HUES6 (cell line): Measurements from ENCODE around the gene SEMA6C.

Experiments
- H3K27ac ChIP-seq: 2 replicates; pipeline ENCODE4 v1.7.0; 2013; ENCODE audit warnings: low read depth, mild to moderate bottlenecking, low read length, inconsistent platforms
- H3K27me3 ChIP-seq: 2 replicates; pipeline ENCODE4 v1.6.1; 2013; ENCODE audit warnings: low read length; ENCODE audit not compliant: control insufficient read depth, insufficient read depth
- H3K36me3 ChIP-seq: 2 replicates; pipeline ENCODE4 v1.6.1; 2013; ENCODE audit warnings: low read length; ENCODE audit not compliant: control insufficient read depth, insufficient read depth
- H3K4me1 ChIP-seq: 2 replicates; pipeline ENCODE4 v1.6.1; 2013; ENCODE audit warnings: low read length; ENCODE audit not compliant: control insufficient read depth, insufficient read depth
- H3K4me3 ChIP-seq: 2 replicates; pipeline ENCODE4 v1.5.1; 2013; ENCODE audit warnings: low read depth, low read length
- H3K9ac ChIP-seq: one replicate; pipeline ENCODE4 v1.6.1; 2013; ENCODE audit warnings: mild to moderate bottlenecking, low read length
- H3K9me3 ChIP-seq: 2 replicates; pipeline ENCODE4 v1.6.1; 2013; ENCODE audit warnings: low read depth, low read length; ENCODE audit not compliant: control insufficient read depth, insufficient read depth

The SEMA6C gene

DNA sequence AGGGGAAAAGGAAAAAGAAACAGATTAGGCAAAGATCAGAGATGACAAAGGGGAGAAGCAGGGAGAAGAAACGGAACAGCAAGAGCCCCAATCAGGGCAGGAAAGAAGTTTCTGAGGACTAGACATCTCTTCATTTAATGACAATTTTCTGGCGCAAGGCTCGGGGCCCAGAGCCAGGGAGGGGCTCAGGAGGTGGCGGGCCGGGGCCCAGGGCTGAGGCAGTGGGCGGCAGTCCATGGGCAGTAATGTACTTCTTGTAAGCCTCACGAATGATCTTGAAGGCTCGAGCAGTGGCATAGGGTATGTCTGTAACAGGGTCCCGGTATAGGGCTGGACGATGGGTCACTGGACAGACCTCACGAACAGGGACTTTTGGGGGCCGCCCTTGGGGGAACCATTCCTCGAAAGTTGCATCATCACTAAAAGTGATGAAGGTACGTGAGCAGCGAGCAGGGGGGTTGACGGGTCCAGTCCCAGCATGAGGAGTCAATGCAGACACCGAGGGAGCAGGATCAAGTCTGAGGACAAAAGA, 30.1 kb upstream of the SEMA6C start:
- H3K9ac ChIP-seq = no peak overlapping the region
- peaks cover 77% of the 10 kb centered on the region for H3K36me3 ChIP-seq
- no peak overlapping the region for H3K27ac ChIP-seq
- no peaks in the 10 kb centered on the region for H3K9me3 ChIP-seq
- H3K4me1 ChIP-seq = no peaks in the 10 kb centered on the region
- no peaks in the 10 kb centered on the region for H3K27me3 ChIP-seq
- no peak overlapping the region for H3K4me3 ChIP-seq

DNA sequence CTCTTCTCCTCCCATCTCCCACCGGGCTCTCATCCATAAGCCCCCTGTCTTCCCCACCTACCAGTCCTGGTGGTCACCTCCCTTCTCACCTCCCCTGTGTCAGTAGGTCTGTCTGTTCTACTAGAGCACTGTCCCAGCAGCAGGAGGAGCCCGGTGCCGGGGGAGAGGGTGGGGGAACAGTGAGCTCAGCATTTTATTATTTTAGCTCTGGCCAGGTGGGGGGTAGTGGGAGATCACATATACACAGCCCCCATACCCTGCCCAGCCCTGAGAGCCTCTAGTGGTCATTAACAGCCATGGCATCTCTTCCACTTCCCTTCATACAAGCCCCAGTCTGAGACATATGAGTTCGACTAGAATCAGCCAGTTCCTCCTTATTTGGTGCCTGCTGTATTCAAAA, 29.4 kb upstream of the SEMA6C start, which contains the start of gene TMOD4:
TSS of gene TMOD4 (minus strand) at position 119 of the 400 bp plus-strand sequence. CDS start 1,106 bp downstream, outside the sequence.
- H3K9ac ChIP-seq = no peak within 1 kb of the TSS
- no peak within 1 kb of the TSS for H3K27ac ChIP-seq
- H3K36me3 ChIP-seq = peaks cover 70% of the 10 kb centered on the region
- H3K4me1 ChIP-seq = no peaks in the 10 kb centered on the region
- no peak within 1 kb of the TSS for H3K4me3 ChIP-seq
- H3K27me3 ChIP-seq = no peaks in the 10 kb centered on the region
- no peaks in the 10 kb centered on the region for H3K9me3 ChIP-seq

DNA sequence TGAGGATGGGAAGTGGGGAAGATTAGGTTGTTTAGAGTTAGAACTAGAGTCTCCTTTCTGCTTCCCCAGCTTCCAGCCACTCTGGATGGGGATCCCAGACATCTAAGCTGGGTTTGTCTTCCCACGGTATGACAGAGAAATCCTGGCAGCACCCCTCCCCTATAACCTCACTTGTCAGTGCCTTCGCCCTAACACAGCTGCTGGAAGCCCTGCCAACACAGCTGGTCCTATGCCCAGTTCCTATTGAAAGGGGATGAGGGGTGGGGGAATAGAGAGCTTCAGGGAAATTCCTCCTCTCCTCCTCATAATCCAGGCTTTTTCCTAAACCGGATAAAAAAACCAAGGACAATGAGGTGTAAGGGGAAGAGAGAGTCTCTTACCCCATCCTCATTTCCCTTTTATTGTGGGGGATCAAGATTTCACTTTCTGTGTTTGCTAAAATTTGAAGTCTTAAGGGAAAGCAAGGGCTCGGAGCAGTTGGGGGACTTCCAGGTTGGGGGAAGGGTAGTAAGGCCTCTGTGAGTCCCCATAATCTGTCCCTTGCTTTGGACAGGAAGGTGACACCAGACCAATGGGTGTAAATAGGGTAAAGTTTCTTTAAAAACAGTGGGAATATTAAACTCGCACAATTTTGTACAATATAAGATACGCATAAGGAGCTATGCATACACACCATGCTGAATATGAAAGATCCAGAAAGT, 28.8 kb upstream of the SEMA6C start:
- Histone ChIP-seq H3K27ac (no peak overlapping the region), H3K27me3 (no peaks in the 10 kb centered on the region), H3K36me3 (peaks cover 69% of the 10 kb centered on the region), H3K9ac (no peak overlapping the region), H3K4me3 (no peak overlapping the region), H3K4me1 (no peaks in the 10 kb centered on the region), H3K9me3 (no peaks in the 10 kb centered on the region)

DNA sequence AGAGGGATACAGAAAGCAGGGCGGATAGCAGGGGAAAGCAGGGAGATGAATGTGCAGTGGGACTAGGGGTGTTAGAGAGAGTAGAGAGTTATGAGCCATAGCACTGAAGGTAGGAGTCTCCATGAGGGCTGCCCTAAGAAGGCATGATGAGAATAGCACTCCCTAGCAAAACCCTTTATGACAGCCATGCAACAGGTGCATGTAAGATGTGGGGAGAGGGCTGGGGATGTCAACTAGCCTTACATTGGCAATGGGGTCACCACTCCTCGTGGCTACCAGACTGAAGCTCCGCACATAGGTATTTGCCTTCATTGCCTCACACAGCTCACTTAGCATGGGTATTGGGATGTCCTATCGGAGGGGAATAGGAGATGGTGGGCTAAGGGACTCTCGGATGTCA, 24.8 kb upstream of the SEMA6C start:
- Histone ChIP-seq H3K27me3 (no peaks in the 10 kb centered on the region), H3K4me1 (no peaks in the 10 kb centered on the region), H3K9ac (no peak overlapping the region), H3K27ac (no peak overlapping the region), H3K36me3 (peaks cover 52% of the 10 kb centered on the region), H3K9me3 (no peaks in the 10 kb centered on the region), H3K4me3 (no peak overlapping the region)

DNA sequence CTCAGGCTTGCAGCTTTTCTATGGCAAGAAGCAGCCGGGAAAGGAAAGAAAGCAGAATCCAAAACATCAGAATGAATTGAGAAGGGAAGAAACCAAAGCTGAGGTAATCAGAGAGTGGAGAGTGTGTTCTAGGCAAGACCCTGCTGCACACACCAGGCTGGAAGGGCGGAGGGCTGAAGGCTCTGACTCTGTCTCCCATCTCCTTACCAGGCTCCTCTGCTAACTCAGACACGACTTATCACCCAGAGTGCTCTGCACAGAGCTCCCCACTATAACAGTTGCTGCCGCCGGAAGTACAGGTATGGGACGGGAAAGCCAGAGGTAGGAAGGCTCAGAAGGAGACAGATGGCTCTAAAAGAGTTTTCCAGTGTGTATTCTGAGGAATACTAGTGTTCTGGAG, 20.7 kb upstream of the SEMA6C start:
- H3K27ac ChIP-seq = no peak overlapping the region
- peaks cover 7% of the 10 kb centered on the region for H3K4me1 ChIP-seq
- H3K36me3 ChIP-seq = peaks cover 27% of the 10 kb centered on the region
- H3K4me3 ChIP-seq = peak overlapping the region; percentile 95
- no peaks in the 10 kb centered on the region for H3K27me3 ChIP-seq
- no peaks in the 10 kb centered on the region for H3K9me3 ChIP-seq
- H3K9ac ChIP-seq = peak overlapping the region; percentile 89

DNA sequence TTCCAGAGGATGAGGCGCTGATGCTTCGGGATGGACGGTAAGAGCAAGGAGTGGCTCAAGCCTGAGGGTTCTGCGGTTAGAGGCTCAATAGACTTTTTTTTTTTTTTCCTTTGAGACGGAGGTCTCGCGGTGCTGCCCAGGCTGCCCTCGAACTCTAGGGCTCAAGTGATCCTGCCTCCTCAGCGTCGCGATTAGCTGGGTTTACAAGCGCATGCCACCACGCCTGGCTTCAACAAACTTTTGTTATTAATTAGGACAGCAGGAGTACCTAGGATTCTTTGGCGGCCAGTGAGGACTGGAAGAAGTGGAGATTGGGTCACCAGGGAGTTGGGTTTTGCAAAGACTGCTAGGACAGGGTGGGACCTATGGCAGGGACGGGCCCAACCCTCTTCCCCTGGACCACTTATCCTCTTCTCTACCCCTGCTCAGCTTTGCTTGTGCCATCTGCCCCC, 20.1 kb upstream of the SEMA6C start:
- peak overlapping the region; percentile 35; the same call in 1 of the 2 replicates for H3K27ac ChIP-seq

DNA sequence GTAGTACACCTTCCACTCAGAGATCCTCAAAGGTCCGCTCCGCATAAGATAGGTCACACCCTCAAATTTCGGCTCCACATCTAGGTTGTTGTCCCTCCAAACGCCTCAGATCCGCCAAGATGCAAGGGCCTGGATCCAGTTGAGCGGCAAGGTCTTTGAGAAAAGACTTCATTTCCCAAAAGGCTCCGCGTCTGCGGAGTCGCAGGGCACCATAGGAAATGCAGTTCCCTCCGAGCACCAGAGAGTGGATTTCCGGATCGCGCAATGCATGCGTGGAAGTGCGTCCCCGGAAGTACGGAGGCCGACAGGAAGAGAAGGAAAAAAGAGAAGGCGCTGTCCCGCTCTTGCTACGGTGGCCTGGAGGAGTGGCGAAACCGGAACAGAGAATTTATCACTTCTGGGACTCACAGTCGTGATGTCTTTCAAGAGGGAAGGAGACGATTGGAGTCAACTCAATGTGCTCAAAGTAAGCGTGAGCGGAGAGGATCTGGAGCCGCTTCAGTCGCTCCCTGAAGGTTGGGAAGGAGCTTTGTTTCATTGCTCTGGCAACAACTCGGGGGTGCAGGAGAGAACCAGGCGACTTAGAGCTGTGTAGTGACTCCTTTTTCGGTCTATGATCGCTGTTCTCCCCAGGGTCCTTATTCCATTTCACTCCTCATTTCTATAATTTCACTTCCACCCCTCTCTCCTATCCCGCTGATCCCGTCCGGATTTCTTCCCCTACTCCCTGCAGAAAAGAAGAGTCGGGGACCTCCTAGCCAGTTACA, 19.5 kb upstream of the SEMA6C start, which contains the start of the genes LYSMD1 and SCNM1:
TSS of gene LYSMD1 (minus strand) at position 165 of the 767 bp plus-strand sequence. CDS start 644 bp downstream, outside the sequence.
TSS of gene SCNM1 (plus strand) at position 407 of the 767 bp plus-strand sequence. CDS start at position 416, 9 bp downstream.
- H3K36me3 ChIP-seq = peaks cover 33% of the 10 kb centered on the region

More for the DNA sequence above, 20.1 kb upstream of the SEMA6C start:
- H3K4me3 ChIP-seq = peak overlapping the region; percentile 95
- H3K9ac ChIP-seq = peak overlapping the region; percentile 89
- no peaks in the 10 kb centered on the region for H3K9me3 ChIP-seq
- H3K36me3 ChIP-seq = peaks cover 30% of the 10 kb centered on the region
- no peaks in the 10 kb centered on the region for H3K27me3 ChIP-seq
- peaks cover 7% of the 10 kb centered on the region for H3K4me1 ChIP-seq

DNA sequence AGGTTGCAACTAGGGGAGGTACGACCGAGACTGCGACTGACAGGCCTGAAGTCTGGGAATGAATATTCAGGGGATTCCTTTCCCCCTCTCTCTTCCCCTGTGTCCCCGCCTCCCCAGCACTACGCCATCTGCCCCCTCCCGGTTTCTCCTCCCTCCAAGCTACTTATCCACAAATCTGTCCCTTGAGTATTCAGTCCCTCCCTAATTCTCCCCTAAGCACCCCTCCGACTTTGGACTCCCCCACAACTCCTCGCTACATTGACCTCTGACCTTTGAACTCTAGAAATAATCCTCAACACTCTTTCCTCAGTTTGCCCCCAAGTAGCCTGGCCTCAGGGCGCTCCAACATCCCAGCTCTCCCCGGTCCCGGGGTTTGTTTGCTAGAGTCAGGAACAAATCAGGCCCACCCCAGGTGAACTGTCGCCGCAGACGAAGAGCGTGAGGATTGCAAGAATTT, 18.9 kb upstream of the SEMA6C start:
- no peaks in the 10 kb centered on the region for H3K9me3 ChIP-seq
- peak overlapping the region; percentile 95 for H3K4me3 ChIP-seq
- peaks cover 7% of the 10 kb centered on the region for H3K4me1 ChIP-seq
- H3K27me3 ChIP-seq = no peaks in the 10 kb centered on the region
- peaks cover 35% of the 10 kb centered on the region for H3K36me3 ChIP-seq
- H3K9ac ChIP-seq = peak overlapping the region; percentile 63
- peak overlapping the region; percentile 18; the same call in 1 of the 2 replicates for H3K27ac ChIP-seq

More for the DNA sequence above, 19.5 kb upstream of the SEMA6C start, which contains the start of the genes LYSMD1 and SCNM1:
- H3K27me3 ChIP-seq = no peaks in the 10 kb centered on the region
- no peaks in the 10 kb centered on the region for H3K9me3 ChIP-seq
- peak within 1 kb of the TSS; percentile 95 for H3K4me3 ChIP-seq
- peak within 1 kb of the TSS; percentile 35; the same call in 1 of the 2 replicates for H3K27ac ChIP-seq
- H3K4me1 ChIP-seq = peaks cover 7% of the 10 kb centered on the region
- peak within 1 kb of the TSS; percentile 89 for H3K9ac ChIP-seq

DNA sequence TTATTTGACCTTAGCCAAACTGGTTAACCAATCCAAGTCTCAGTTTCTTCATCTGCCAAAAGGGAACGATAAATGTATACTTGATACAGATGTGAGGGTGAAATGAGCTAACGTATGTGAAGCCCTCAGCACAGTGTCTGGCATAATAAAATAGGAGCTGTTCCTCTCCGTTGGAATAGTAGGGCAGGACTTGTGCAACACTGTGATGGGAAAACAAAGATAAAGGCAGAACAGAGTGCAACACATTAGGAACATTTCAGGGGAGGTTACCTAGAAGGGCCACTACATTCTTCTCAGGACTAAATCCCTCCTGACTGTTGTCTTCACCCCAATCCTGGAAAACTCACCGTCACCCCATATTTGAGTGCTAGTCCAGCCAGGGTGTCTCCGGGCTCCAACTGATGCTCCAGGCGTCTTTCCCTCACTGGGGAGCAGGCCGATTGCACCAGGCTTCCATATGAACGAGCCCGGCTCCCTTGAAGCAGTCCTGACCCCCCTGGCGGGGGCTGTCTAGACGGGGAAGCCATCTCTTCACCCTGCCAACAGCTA, 18.4 kb upstream of the SEMA6C start:
- no peak overlapping the region for H3K27ac ChIP-seq
- peak overlapping the region; percentile 63 for H3K9ac ChIP-seq
- peak overlapping the region; percentile 95 for H3K4me3 ChIP-seq
- H3K9me3 ChIP-seq = no peaks in the 10 kb centered on the region
- peaks cover 7% of the 10 kb centered on the region for H3K4me1 ChIP-seq
- H3K36me3 ChIP-seq = peaks cover 34% of the 10 kb centered on the region
- H3K27me3 ChIP-seq = no peaks in the 10 kb centered on the region

DNA sequence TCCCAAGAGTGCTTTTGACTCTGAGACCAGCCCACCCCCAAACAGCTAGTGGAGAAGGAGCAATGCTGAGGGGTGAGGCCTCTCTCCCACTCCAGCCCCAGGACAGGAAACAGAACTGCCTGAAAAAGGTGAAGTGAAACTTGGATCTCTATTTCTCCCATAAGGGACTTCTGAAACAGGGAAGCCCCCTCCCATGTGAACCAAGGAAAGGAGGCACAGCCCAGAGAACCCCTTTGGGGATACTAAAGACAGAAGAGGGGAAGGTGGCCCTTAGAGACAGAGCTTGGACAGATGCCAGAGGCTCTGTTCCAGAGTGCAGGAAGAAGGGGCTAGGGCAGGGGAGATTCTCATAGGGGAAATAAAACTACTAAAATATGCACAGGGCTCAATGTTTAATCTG, 12.9 kb upstream of the SEMA6C start:
- Histone ChIP-seq H3K36me3 (peaks cover 32% of the 10 kb centered on the region), H3K27ac (no peak overlapping the region)

More for the DNA sequence above, 12.9 kb upstream of the SEMA6C start:
- Histone ChIP-seq H3K4me1 (peaks cover under 1% of the 10 kb centered on the region), H3K9me3 (no peaks in the 10 kb centered on the region), H3K27me3 (no peaks in the 10 kb centered on the region), H3K4me3 (no peak overlapping the region), H3K9ac (no peak overlapping the region)
